NCI-H2196 (cell line): ENCODE results near the gene CAPN14.

Experiments used
- DNase-seq: peaks from one replicate; lab custom pipeline; 2025; ENCODE audit not compliant: unreplicated experiment; lab: John Stamatoyannopoulos, UW

CAPN14 gene

DNA sequence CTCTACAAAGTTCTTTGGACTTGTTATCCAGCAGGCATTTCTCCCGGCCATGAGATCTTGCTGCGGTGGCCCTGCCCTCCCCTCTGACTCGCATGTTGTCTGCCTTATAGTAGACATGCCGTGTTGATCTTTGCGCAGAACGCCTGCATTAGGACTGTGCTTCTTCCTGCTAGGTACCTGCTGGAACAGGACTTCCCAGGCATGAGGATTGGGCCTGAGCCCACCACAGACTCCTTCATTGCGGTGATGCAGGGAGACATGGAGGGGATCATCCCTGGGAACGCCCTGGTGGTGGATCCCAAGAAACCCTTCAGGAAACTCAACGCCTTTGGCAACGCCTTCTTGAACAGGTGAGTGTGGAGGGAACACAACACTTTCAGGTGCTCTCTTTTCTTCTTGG lies 26.8 kb upstream of the CAPN14 start:
- DNase-seq = no peak

DNA sequence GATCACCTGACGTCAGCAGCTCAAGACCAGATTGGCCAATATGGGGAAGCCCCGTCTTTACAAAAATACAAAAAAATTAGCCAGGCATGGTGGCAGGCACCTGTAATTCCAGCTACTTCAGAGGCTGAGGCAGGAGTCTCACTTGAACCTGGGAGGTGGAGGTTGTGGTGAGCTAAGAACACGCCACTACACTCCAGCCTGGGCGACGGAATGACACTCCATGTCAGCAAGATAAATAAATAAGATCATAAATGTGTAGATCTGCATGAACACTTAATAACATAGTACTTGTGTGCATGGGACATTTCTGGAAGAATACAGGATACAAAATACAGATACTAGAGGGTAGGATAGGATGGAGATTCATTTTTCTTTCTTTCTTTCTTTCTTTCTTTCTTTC lies 25.7 kb upstream of the CAPN14 start:
- DNase-seq = no peak

DNA sequence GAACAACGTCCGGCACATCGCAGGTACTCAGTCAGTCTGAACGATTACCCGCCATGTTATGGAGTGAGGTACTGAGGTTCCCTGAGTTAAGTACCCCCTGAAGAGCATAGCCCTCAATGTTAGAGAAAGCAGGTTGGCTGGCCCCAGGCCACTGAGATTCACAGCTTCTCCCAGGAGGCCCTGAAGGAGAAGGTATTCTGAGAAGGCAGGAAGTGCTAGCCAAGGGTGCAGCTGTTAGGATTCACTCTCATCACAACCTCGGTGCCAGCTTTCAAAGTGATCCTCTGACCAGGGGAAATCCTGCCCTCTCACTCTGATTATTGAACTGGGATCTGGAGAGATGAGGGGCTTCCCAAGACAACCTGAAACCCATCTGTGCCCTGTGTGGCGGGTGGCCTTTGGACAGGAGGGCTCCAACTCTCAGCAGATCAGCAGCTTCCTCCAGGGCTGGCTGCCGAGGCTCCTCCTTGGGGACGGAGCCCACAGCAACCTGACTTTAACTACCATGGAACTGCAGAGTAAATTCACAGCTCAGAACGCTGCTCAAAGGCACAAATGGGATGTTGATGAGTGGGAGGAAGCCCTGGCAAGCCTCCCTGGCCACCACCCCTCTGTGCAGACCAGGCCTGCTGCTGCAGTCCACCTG lies 24.4 kb upstream of the CAPN14 start:
- no peak for DNase-seq

- no peak for DNase-seq
These were observed 23.4 kb upstream of the CAPN14 start for GRCh38 chr2:31240381-31241365.

- no peak for DNase-seq
These were observed 22.4 kb upstream of the CAPN14 start for GRCh38 chr2:31239593-31240177.

DNA sequence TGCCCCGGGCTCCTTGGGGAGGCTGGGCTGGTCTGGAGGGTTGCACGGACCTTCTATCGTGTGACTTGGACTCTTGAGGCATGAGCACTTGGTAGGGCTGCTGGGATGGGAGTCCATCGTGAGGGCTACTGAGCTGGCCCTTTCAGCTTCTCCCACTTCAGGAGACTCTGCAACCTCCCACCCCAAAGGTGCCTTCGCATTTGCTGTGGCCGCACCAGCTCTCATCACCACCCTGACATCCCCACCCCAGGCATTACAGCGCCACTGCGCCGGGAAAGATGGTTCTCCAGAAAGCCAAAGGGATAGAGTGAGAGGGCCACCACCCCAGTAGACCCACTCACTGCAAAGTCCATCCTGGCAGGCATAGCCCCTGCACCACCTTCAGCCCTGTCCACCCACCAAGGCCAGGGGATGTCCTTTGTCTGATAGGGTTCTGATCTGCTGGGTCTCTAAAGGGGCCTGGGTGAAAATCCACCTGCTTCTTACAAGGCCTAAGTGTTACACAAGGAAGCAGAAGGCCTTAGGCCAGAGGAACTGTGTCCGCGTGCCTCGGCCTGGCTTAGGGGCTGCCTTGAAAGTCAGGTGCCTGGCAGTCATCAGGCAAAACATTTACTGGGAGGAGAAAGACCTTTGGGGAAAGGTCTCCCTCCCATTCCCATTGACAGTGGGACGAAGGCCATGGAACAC lies 21.7 kb upstream of the CAPN14 start:
- no peak for DNase-seq

DNA sequence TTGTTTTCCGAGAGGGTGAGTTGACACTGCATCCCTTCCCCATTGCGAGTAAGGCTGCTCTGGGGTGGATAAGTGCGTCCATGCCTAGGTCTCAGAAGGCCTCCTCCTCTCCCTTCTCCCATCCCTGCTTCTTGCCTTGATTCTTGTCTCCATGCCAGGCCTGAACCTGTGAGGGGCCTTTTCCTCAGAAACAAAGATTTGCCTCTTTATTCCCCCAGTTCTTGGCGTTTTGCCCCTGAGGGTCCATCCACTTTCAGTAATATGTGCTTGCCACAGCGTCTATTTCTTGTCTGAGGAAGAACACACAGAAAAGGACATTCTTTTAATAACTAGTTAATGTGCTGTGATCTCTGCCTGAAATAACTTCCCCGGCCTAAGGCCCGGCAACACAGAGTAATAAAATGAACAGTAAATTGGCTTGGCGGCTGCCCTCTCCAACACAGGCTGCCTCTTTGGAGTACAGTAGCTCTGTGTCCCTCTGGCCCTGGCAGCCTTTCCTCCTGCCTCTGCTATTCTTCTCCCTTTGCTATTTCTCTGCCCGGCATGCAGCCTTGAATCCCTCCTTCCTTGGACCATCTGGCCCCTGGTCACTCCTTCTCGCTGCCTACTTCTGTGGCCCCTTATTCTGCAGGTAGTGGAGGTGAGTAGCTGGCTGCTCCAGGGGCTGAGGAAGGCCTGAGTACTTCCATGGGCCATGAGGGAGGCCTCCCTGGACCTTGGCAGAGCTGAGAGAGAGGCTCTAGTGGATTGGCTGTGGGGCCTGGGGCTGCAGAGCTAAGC lies 21.0 kb upstream of the CAPN14 start:
- DNase-seq = no peak

DNA sequence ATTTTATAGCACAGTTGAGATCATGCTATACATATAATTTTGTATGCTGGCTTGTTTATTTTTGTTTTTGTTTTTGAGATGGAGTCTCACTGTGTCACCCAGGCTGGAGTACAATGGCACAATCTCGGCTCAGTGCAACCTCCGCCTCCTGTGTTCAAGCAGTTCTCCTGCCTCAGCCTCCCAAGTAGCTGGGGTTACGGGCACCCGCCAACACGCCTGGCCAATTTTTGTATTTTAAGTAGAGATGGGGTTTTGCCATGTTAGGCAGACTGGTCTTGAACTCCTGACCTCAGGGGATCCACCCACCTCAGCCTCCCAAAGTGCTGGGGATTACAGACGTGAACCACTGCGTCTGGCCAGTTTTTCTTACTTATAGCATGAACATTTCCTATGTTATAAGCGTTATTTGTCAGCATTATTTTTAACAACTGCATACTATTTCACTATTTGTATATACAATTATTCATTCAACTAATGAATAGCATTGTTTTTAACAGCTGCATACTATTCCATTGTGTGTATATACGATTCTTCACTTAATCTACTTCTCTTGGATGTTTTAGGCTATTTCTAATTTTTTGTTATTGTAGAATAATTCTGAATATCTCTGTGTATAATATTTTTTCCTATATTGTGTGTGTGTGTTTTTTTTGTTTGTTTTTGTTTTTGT lies 20.2 kb upstream of the CAPN14 start:
- DNase-seq = no peak

GRCh38 chr2:31236433-31237205 lies 19.3 kb upstream of the CAPN14 start:
- DNase-seq = no peak

- DNase-seq = no peak
These were observed 18.2 kb upstream of the CAPN14 start for GRCh38 chr2:31235504-31235902.

GRCh38 chr2:31234683-31235503 lies 17.6 kb upstream of the CAPN14 start:
- no peak for DNase-seq

DNA sequence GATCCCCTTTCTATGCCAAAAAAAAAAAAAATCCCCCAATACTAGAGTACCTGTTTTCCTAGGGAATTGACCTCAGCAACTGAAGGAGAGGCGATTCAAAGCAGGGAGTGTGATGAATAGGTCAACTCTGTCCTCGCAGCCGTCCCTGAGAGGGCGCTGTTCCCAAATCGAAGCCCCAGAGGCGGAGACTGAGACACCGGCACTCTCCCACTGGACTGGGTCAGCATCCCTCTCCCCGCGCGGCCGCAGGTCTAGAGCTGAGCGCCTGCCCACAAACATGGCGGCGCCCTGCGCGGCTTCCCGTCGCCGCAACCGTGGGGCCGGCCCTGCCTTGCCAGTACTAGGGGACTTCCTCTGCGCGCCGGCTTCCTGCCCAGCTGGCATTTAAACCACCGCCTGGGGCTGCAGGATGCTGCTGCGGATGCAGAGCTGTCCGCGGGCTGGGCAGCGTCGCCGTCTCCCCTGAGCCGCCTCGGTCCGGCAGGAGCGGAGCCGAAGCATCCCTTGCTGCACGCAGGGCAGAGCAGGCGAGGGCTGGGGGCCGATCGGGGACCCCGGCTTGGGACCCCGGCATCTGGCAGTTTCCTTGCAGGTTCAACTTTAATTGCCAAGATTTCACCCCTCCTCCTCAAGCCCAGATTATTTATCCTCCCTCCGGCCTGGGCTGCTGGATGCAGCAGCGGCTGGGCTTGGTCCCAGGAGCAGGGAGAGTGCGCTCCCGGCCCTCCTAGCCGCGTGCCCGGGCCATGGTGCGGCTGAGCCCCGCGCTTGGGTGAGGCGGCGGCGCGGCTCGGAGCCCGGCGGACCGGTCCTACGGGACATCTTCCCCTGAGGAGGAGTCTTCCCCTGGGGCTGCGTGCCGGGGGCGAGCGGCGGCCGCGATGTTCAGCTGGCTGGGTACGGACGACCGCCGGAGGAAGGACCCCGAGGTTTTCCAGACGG lies 16.7 kb upstream of the CAPN14 start, which contains the start of gene EHD3:
Gene EHD3, plus strand, starts transcription at position 412 of the 942 bp plus-strand sequence. Its CDS starts 470 bp downstream, at position 882.
- peak; percentile 92 for DNase-seq

GRCh38 chr2:31233231-31233630 lies 15.9 kb upstream of the CAPN14 start:
- DNase-seq = no peak

DNA sequence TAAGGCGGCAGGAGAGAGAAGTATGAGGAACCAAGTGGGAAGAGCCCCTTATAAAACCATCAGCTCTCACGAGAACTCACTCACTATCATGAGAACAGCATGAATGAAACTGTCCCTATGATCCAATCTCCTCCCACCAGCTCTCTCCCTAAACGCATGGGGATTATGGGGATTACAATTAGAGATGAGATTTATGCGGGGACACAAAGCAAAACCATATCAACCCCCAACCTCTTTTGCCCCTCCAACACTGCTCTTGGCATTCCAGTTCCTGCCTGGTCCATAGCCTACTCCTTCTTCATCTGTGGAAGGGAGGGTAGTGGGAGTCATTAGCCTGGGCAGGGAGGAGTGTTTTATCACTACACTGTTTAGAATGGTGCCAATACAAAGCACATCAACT lies 15.3 kb upstream of the CAPN14 start:
- no peak for DNase-seq

GRCh38 chr2:31231571-31232302 lies 14.4 kb upstream of the CAPN14 start:
- DNase-seq = no peak

GRCh38 chr2:31230751-31231150 lies 13.4 kb upstream of the CAPN14 start:
- no peak for DNase-seq

- DNase-seq = no peak
These were observed 11.4 kb upstream of the CAPN14 start for GRCh38 chr2:31228717-31229116.
